Stimulated activated CD4-positive, alpha-beta T cell treated with anti-CD3 and anti-CD28 coated beads, Interleukin-2, amount 100 ng/mL, for 48 hours (primary cell): Measurements from ENCODE around the gene CDC23.
A peak's percentile ranks its signal among the peaks of the same experiment; 100 is the strongest.
"Not testable (repeated sequence)": the region's sequence is repeated elsewhere in the genome, so short reads cannot be mapped to it uniquely, and the experiment has no call there.

ENCODE experiments used
- DNase-seq, 2 donors: peaks; one replicate each; pipeline ENCODE4 v3.0.0-alpha.2; 2020

The CDC23 gene

GRCh38 chr5:138212828-138213160 is 329 bp downstream of the CDC23 start:
- no peak for DNase-seq

GRCh38 chr5:138210985-138211384 is 2.1 kb downstream of the CDC23 start:
- DNase-seq = no peak

DNA sequence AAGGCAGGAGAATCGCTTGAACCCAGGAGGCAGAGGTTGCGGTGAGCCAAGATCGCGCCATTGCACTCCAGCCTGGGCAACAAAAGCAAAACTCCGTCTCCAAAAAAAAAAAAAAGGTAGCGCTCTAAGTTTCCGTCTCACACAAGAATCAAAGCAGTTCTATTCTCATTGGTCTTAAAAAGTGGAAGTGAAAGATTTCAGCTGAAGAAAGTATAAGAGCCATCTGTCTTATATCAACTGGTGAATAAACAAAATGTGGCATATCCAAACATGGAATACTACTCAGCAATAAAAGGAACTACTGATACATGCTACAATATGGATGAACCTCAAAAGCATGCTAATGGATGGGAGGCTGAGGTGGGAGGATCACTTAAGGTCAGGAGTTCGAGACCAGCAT is 19.3 kb downstream of the CDC23 start:
- DNase-seq = not testable (repeated sequence)

GRCh38 chr5:138192826-138193225 is 20.3 kb downstream of the CDC23 start:
- DNase-seq = no peak

- DNase-seq = no peak
Measured at GRCh38 chr5:138188626-138189025, 24.5 kb downstream of the CDC23 start.

DNA sequence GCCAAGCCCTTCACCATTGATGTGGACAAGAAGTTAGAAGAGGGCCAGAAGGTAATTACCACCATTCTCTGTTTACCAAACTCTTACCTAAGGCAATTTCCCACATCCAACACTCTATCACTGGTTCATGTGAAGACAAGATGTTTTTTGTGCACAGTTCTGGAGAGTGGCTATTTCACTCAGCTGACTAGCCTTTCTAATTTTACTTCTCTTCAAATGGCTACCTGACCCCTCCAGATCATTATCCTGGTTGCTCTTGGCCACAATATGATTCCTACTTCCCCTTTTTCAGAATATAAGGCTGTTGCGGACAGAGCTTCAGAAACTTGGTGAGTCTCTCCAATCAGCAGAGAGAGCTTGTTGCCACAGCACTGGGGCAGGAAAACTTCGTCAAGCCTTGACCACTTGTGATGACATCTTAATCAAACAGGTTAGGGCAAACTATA is 27.1 kb downstream of the CDC23 start:
- no peak for DNase-seq

GRCh38 chr5:138182808-138183207 is 30.3 kb downstream of the CDC23 start:
- DNase-seq = no peak

DNA sequence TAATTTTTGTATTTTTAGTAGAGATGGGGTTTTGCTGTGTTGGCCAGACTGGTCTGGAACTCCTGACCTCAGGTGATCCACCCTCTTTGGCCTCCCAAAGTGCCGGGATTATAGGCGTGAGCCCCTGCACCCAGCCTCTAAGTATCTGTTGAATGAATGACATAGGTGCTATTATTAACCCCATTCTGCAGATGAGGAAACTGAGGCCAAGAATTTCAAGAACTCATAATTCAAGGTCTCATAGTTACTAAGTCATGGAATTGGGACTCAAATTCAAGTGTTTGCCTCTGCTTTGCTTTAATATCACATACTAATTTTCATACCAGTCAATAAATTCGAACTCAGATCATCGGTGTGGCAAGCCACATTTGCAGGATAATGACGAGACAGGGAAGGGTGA is 32.3 kb downstream of the CDC23 start:
- no peak for DNase-seq

- DNase-seq = no peak
Measured at GRCh38 chr5:138180183-138180782, 32.8 kb downstream of the CDC23 start.

GRCh38 chr5:138179277-138179857 is 33.8 kb downstream of the CDC23 start:
- no peak for DNase-seq

- DNase-seq = peak; percentile 79 to 86
Measured at GRCh38 chr5:138178516-138179276, 34.4 kb downstream of the CDC23 start, which contains the start of the genes BRD8 and KIF20A. Gene BRD8, minus strand, starts transcription at chr5:138178630. Its CDS starts 16 bp downstream, at chr5:138178614. Gene KIF20A, plus strand, starts transcription at chr5:138179112. Its CDS starts 569 bp downstream, at chr5:138179681.

- peak in 1 of 2 donors; percentile 9 for DNase-seq
Measured at GRCh38 chr5:138177941-138178515, 35.1 kb downstream of the CDC23 start.

DNA sequence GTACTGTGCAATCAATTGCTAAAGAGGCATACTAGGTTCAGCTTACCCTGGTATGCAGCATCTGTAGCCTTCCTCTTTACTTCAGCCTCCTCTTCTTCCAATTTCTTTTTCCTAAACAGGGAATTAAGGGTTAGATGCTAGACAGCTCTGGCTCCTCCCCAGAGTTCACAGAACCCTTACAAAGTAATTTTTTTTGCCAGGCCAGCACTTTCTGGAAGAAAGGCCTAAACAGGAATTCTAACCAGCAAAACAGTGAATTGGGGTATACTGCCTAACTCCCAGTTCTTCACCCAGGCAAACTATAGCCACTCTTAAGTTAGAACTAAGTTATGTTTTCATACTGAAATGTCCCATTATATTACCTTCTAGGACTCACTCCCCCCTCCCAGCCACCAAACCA is 42.8 kb downstream of the CDC23 start:
- no peak for DNase-seq

DNA sequence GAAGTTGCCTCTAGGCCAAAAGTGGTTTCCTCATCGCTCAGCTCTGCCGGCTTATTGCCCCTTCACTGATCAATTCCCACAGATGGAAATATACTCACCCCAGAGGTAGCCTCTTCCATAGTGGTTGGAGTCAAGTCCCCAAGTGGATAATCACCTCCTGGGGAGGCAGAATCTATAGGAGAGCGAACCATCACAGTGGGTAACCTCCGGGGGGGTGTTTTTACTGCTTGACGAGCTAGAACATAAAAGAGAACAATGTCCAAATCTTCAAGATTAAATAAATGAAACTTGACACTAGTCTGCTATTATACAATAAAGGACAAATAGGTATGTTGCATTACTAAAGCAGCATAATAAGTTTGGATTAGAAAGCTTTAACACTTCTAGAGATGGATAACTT is 44.0 kb downstream of the CDC23 start:
- DNase-seq = no peak

GRCh38 chr5:138163721-138164120 is 49.4 kb downstream of the CDC23 start:
- DNase-seq = no peak

- DNase-seq = no peak
Measured at GRCh38 chr5:138160706-138161105, 52.4 kb downstream of the CDC23 start.

DNA sequence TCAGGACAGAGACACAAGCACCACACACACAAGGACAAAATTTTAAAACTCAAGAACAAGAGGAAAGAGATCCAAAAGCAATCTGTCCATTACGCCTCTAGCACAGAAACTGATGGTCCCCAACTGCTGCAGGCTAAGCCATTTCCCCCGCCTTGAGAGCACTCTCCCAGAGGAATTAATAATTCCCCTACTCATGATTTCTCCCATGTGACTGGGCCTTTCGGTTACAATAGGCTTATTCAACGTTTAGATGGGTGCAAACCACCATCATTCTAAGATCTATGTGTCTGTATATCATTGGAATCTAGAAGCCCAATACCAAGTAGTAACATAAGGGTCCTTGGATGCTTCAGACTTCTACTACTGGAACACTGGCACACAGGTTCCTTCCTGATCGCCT is 53.5 kb downstream of the CDC23 start:
- no peak for DNase-seq

GRCh38 chr5:138157626-138158025 is 55.5 kb downstream of the CDC23 start:
- no peak for DNase-seq

DNA sequence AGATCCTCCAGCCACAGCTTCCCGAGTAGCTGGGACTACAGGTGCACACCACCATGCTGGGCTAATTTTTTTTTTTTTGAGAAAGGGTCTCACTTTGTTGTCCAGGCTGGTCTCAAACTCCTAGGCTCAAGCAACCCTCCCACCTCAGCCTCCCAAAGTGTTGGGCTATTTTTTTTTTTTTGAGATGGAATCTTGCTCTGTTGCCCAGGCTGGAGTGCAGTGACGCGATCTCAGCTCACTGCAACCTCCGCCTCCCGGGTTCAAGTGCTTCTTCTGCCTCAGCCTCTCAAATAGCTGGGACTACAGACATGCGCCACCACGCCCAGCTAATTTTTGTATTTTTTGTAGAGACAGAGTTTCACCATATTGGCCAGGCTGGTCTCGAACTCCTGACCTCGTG is 57.1 kb downstream of the CDC23 start:
- not testable (repeated sequence) for DNase-seq

- DNase-seq = no peak
Measured at GRCh38 chr5:138149530-138149929, 63.6 kb downstream of the CDC23 start.

- DNase-seq = no peak
Measured at GRCh38 chr5:138148811-138149210, 64.3 kb downstream of the CDC23 start.

DNA sequence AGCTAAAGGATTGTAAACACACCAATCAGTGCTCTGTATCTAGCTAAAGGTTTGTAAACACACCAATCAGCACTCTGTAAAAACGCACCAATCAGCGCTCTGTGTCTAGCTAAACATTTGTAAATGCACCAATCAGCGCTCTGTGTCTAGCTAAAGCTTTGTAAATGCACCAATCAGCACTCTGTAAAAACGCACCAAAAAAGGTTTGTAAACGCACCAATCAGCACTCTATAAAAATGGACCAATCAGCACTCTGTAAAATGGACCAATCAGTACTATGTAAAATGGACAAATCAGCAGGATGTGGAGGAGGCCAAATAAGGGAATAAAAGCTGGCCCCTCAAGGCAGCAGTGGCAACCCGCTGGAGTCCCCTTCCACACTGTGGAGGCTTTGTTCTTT is 69.5 kb downstream of the CDC23 start:
- not testable (repeated sequence) for DNase-seq

- no peak for DNase-seq
Measured at GRCh38 chr5:138141734-138142133, 71.4 kb downstream of the CDC23 start.

- no peak for DNase-seq
Measured at GRCh38 chr5:138140268-138140667, 72.9 kb downstream of the CDC23 start.
